ENCODE results near the gene COL8A1.

The COL8A1 gene

GRCh38 chr3:99678023-99678422 lies 39.6 kb downstream of the COL8A1 start:
- TF ChIP-seq POLR2AphosphoS5 (IDR thresholded peaks at IDR 0.05; ENCODE audit: low read depth, low read length) (no peak), TAF1 (IDR thresholded peaks at IDR 0.05; ENCODE audit: borderline replicate concordance, low read depth, low read length) (no peak), POLR2A (IDR thresholded peaks at IDR 0.05; ENCODE audit: low read depth, low read length) (no peak)
- no peak for FAIRE-seq
- no peak for DNase-seq (ENCODE audit: insufficient read length)

DNA sequence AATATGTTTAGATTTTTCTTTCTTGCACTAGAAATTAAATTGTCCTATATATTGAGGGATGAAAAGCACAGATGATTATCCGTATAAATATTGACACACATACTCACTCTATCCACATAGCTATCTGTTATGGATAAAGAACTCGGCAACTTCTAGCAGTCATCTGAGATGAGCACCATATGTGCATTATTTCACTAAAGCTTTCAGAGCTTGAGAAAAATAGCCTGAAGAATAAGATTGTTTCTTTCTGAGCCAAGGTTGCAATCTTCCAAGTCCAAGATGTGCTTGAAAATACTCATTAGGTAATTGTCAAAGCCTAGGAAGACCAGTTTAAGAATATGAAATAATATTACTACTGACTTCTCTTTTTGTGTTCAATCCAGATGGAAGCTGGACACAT lies 40.5 kb downstream of the COL8A1 start:
- no peak for TF ChIP-seq POLR2AphosphoS5 (IDR thresholded peaks at IDR 0.05; ENCODE audit: low read depth, low read length)
- no peak for TF ChIP-seq POLR2A (IDR thresholded peaks at IDR 0.05; ENCODE audit: low read depth, low read length)
- no peak for TF ChIP-seq TAF1 (IDR thresholded peaks at IDR 0.05; ENCODE audit: borderline replicate concordance, low read depth, low read length)
- DNase-seq (ENCODE audit: insufficient read length) (no peak), FAIRE-seq (no peak)

DNA sequence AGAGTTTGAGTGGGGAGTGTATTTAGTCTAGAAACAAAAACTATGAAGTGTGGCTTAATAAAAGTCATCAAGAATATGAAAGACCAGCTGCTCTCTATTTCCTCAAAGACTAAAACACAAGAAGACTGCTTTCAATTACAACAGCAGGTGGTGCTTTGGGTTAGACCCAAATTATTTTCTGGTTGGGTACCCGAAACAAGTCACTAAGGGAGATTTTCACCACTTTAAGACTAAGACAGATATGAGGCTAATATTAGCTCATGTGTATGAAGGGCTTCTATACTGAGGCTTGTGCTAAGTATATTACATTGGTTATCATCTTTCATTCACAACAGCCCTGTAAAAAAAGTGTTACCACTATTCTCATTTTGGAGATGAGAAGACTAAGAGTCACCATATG lies 43.1 kb downstream of the COL8A1 start:
- TF ChIP-seq POLR2A (IDR thresholded peaks at IDR 0.05; ENCODE audit: low read depth, low read length) (no peak), POLR2AphosphoS5 (IDR thresholded peaks at IDR 0.05; ENCODE audit: low read depth, low read length) (no peak), TAF1 (IDR thresholded peaks at IDR 0.05; ENCODE audit: borderline replicate concordance, low read depth, low read length) (no peak)
- DNase-seq (ENCODE audit: insufficient read length) (no peak), FAIRE-seq (no peak)

DNA sequence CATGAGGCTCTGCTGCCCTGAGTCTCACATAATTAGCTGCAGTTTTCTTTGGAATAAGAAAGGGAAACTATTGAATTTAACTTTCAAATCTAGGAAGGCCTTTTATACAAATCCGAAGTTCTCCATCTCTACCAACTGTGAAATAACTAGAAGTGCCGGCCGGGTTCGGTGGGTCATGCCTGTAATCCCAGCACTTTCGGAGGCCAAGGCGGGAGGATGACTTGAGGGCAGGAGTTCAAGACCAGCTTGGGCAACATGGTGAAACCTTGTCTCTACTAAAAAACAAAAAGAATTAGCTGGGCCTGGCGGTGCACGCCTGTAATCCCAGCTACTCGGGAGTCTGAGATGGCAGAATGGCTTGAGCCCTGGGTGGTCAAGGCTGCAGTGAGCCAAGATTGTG lies 43.6 kb downstream of the COL8A1 start:
- TF ChIP-seq TAF1 (IDR thresholded peaks at IDR 0.05; ENCODE audit: borderline replicate concordance, low read depth, low read length) = no peak
- TF ChIP-seq POLR2AphosphoS5 (IDR thresholded peaks at IDR 0.05; ENCODE audit: low read depth, low read length) = no peak
- TF ChIP-seq POLR2A (IDR thresholded peaks at IDR 0.05; ENCODE audit: low read depth, low read length) = no peak
- FAIRE-seq (no peak), DNase-seq (ENCODE audit: insufficient read length) (no peak)

GRCh38 chr3:99683465-99683864 lies 45.1 kb downstream of the COL8A1 start:
- no peak for FAIRE-seq
- no peak for DNase-seq (ENCODE audit: insufficient read length)
- no peak for TF ChIP-seq POLR2A (IDR thresholded peaks at IDR 0.05; ENCODE audit: low read depth, low read length)
- TF ChIP-seq POLR2AphosphoS5 (IDR thresholded peaks at IDR 0.05; ENCODE audit: low read depth, low read length) = no peak
- TF ChIP-seq TAF1 (IDR thresholded peaks at IDR 0.05; ENCODE audit: borderline replicate concordance, low read depth, low read length) = no peak

- FAIRE-seq = peak; percentile 24
- TF ChIP-seq POLR2AphosphoS5 (IDR thresholded peaks at IDR 0.05; ENCODE audit: low read depth, low read length) (no peak), POLR2A (IDR thresholded peaks at IDR 0.05; ENCODE audit: low read depth, low read length) (no peak), TAF1 (IDR thresholded peaks at IDR 0.05; ENCODE audit: borderline replicate concordance, low read depth, low read length) (no peak)
- DNase-seq (ENCODE audit: insufficient read length) = no peak
These were observed 45.5 kb downstream of the COL8A1 start for GRCh38 chr3:99683876-99684275.

GRCh38 chr3:99684644-99685043 lies 46.2 kb downstream of the COL8A1 start:
- DNase-seq (ENCODE audit: insufficient read length) (no peak), FAIRE-seq (no peak)
- TF ChIP-seq POLR2AphosphoS5 (IDR thresholded peaks at IDR 0.05; ENCODE audit: low read depth, low read length) = no peak
- no peak for TF ChIP-seq TAF1 (IDR thresholded peaks at IDR 0.05; ENCODE audit: borderline replicate concordance, low read depth, low read length)
- no peak for TF ChIP-seq POLR2A (IDR thresholded peaks at IDR 0.05; ENCODE audit: low read depth, low read length)

DNA sequence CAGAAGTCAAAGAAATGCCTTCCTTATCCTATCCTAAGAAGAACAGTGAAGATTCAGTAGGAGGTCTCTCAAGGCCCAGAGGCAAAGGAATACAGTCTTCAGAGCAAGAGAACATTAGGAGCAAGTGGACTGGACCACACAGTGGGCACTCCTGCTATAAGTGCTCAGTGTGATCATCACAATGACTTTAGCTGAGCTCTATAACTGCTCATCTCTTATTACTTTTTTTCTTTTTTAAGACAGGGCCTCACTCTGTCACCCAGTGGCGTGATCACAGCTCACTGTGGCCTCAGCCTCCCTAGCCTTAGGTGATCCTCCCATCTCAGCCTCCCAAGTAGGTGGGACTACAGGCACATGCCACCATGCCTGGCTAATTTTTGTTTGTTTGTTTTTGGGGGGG lies 48.1 kb downstream of the COL8A1 start:
- FAIRE-seq = peak; percentile 76

GRCh38 chr3:99686955-99687612 lies 48.7 kb downstream of the COL8A1 start:
- FAIRE-seq (peak; percentile 89), DNase-seq (ENCODE audit: insufficient read length) (no peak)
- TF ChIP-seq TAF1 (IDR thresholded peaks at IDR 0.05; ENCODE audit: borderline replicate concordance, low read depth, low read length) (no peak), POLR2AphosphoS5 (IDR thresholded peaks at IDR 0.05; ENCODE audit: low read depth, low read length) (no peak), POLR2A (IDR thresholded peaks at IDR 0.05; ENCODE audit: low read depth, low read length) (no peak)

More for the DNA sequence above, 48.1 kb downstream of the COL8A1 start:
- TF ChIP-seq POLR2A (IDR thresholded peaks at IDR 0.05; ENCODE audit: low read depth, low read length) (no peak), TAF1 (IDR thresholded peaks at IDR 0.05; ENCODE audit: borderline replicate concordance, low read depth, low read length) (no peak), POLR2AphosphoS5 (IDR thresholded peaks at IDR 0.05; ENCODE audit: low read depth, low read length) (no peak)
- DNase-seq (ENCODE audit: insufficient read length) = no peak

DNA sequence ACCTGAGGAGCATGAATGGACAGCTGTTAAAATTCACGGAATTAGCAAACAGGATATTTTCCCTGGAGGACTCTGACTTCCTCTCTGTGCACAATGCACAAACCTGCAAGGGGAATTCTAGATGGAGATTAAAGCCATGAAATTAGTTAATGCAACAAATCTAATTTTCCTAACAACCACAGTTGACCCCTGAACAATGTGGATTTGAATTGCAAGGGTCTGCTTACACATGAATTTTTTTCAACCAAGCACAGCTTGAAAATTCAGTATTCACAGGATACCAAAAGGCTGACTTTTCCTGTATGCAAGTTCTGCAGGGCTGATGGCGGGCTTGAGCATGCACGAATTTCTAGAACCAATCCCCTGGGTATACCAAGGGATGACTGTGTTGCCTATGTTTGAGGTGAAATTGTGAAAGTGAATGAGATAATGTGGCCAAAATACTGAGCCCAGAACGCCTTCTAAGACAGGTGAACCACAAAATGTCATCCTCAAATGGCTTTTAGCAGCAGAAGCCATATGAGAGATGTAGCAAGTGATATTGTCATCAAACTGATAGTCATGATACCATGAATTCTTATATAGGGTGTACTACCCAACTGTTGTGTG lies 52.5 kb downstream of the COL8A1 start:
- TF ChIP-seq POLR2AphosphoS5 (IDR thresholded peaks at IDR 0.05; ENCODE audit: low read depth, low read length) = no peak
- no peak for TF ChIP-seq POLR2A (IDR thresholded peaks at IDR 0.05; ENCODE audit: low read depth, low read length)
- TF ChIP-seq TAF1 (IDR thresholded peaks at IDR 0.05; ENCODE audit: borderline replicate concordance, low read depth, low read length) = no peak
- no peak for DNase-seq (ENCODE audit: insufficient read length)
- no peak for FAIRE-seq

DNA sequence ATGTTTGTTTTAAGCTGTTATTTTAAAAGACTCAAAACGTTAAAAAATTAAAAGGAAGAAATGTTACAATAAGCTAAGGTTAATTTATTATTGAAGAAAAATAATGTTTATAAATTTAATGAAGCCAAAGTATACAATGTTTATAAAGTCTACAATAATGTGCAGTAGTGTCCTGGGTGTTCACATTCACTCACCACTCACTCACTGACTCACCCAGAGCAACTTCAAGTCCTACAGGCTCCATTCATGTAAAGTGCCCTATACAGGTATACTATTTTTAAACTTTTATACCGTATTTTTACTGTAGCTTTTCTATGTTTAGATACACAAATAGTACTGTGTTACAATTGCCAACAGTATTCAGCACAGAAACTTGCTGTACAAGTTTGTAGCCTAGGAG lies 55.2 kb downstream of the COL8A1 start:
- no peak for TF ChIP-seq POLR2A (IDR thresholded peaks at IDR 0.05; ENCODE audit: low read depth, low read length)
- TF ChIP-seq POLR2AphosphoS5 (IDR thresholded peaks at IDR 0.05; ENCODE audit: low read depth, low read length) = no peak
- TF ChIP-seq TAF1 (IDR thresholded peaks at IDR 0.05; ENCODE audit: borderline replicate concordance, low read depth, low read length) = no peak
- FAIRE-seq (no peak), DNase-seq (ENCODE audit: insufficient read length) (no peak)

DNA sequence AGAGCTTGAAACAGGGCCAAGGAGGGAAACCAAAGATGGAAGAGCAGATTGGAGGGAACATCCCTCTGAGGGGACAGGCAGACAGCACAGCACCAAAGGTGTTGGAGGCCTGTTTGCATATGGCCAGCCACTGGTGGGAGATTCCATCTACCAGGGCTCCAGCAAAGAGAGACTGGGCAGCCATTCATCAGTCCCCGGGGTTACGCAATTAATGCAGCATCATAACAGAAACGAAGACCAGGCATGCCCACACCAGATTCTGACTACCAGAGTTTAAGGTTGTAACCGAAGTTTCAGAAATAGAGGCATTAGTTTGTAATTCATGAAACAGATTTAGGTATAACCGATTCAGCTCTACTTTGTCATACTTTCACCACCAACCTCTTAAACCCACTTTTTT lies 58.1 kb downstream of the COL8A1 start:
- FAIRE-seq (no peak), DNase-seq (ENCODE audit: insufficient read length) (no peak)
- TF ChIP-seq POLR2AphosphoS5 (IDR thresholded peaks at IDR 0.05; ENCODE audit: low read depth, low read length) (no peak), POLR2A (IDR thresholded peaks at IDR 0.05; ENCODE audit: low read depth, low read length) (no peak), TAF1 (IDR thresholded peaks at IDR 0.05; ENCODE audit: borderline replicate concordance, low read depth, low read length) (no peak)
